Panc1 (cell line): ENCODE measurements around the gene N4BP2L2.

Experiments
- POLR2AphosphoS5 ChIP-seq: IDR thresholded peaks from 2 replicates; pipeline ENCODE4 v1.6.1; 2012; ENCODE audit warnings: mild to moderate bottlenecking, low read depth, low read length, moderate library complexity
- SIN3A ChIP-seq: IDR thresholded peaks from 2 replicates; pipeline ENCODE4 v1.6.1; 2012; ENCODE audit warnings: low read depth, mild to moderate bottlenecking, low read length, moderate library complexity, borderline replicate concordance; ENCODE audit not compliant: insufficient read depth
- TF ChIP-seq, protein P1 (sequence below): fragments of 450-650 bp; IDR thresholded peaks from 2 replicates; pipeline ENCODE4 v1.5.1; 2017; ENCODE audit warnings: mild to moderate bottlenecking

DNA sequence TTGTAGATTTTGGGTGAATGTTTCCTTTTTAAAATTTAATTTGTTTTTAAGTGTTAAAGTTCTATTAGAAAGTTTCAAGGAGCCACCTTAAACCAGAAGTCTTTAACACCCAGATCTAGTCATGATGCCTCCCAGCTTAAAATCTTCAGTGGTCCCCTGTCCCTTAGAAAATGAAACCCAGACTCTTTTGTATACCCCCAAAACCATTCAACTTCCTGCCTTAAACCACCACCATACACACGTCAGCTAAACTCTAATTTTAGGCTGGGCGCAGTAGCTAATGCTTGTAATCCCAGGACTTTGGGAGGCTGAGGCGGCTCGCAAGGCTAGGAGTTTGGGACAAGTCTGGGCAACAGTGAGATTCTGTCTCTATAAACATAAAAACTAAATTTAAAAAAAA, 148.5 kb downstream of the N4BP2L2 start:
- TF ChIP-seq POLR2AphosphoS5 (no peak), SIN3A (no peak)
- TF ChIP-seq, protein P1, sequence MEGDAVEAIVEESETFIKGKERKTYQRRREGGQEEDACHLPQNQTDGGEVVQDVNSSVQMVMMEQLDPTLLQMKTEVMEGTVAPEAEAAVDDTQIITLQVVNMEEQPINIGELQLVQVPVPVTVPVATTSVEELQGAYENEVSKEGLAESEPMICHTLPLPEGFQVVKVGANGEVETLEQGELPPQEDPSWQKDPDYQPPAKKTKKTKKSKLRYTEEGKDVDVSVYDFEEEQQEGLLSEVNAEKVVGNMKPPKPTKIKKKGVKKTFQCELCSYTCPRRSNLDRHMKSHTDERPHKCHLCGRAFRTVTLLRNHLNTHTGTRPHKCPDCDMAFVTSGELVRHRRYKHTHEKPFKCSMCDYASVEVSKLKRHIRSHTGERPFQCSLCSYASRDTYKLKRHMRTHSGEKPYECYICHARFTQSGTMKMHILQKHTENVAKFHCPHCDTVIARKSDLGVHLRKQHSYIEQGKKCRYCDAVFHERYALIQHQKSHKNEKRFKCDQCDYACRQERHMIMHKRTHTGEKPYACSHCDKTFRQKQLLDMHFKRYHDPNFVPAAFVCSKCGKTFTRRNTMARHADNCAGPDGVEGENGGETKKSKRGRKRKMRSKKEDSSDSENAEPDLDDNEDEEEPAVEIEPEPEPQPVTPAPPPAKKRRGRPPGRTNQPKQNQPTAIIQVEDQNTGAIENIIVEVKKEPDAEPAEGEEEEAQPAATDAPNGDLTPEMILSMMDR: no peak
